HUES48 (cell line): ENCODE results near the gene ATIC.

Source experiments
- H3K27ac ChIP-seq: one replicate; pipeline ENCODE4 v1.7.0; 2013; ENCODE audit warnings: low read depth, low read length, inconsistent platforms
- H3K27me3 ChIP-seq: 2 replicates; pipeline ENCODE4 v1.6.1; 2013; ENCODE audit warnings: mild to moderate bottlenecking, low read length; ENCODE audit not compliant: control insufficient read depth, insufficient read depth
- H3K36me3 ChIP-seq: 2 replicates; pipeline ENCODE4 v1.6.1; 2013; ENCODE audit warnings: low read length; ENCODE audit not compliant: control insufficient read depth, insufficient read depth
- H3K4me1 ChIP-seq: 2 replicates; pipeline ENCODE4 v1.6.1; 2013; ENCODE audit warnings: mild to moderate bottlenecking, low read length; ENCODE audit not compliant: control insufficient read depth, insufficient read depth
- H3K4me3 ChIP-seq: 2 replicates; pipeline ENCODE4 v1.5.1; 2013; ENCODE audit warnings: mild to moderate bottlenecking, low read depth, low read length
- H3K9ac ChIP-seq: 2 replicates; pipeline ENCODE4 v1.6.1; 2013; ENCODE audit warnings: mild to moderate bottlenecking, low read depth, low read length, moderate library complexity
- H3K9me3 ChIP-seq: 2 replicates; pipeline ENCODE4 v1.6.1; 2013; ENCODE audit warnings: low read length; ENCODE audit not compliant: control insufficient read depth, insufficient read depth

ATIC gene

GRCh38 chr2:215391531-215391930, 79.7 kb downstream of the ATIC start:
- H3K9ac ChIP-seq = no peak overlapping the region
- H3K9me3 ChIP-seq = no peaks in the 10 kb centered on the region
- no peak overlapping the region for H3K4me3 ChIP-seq
- H3K27me3 ChIP-seq = no peaks in the 10 kb centered on the region
- H3K4me1 ChIP-seq = peaks cover 16% of the 10 kb centered on the region
- H3K36me3 ChIP-seq = peaks cover 70% of the 10 kb centered on the region
- no peak overlapping the region for H3K27ac ChIP-seq

- H3K27ac ChIP-seq = no peak overlapping the region
Measured at GRCh38 chr2:215392164-215392563, 80.3 kb downstream of the ATIC start.

GRCh38 chr2:215392687-215393270, 80.9 kb downstream of the ATIC start:
- Histone ChIP-seq H3K36me3 (peaks cover 64% of the 10 kb centered on the region), H3K9me3 (no peaks in the 10 kb centered on the region), H3K27me3 (no peaks in the 10 kb centered on the region), H3K4me3 (no peak overlapping the region), H3K4me1 (peaks cover 13% of the 10 kb centered on the region), H3K9ac (no peak overlapping the region), H3K27ac (no peak overlapping the region)

More at GRCh38 chr2:215392164-215392563, 80.3 kb downstream of the ATIC start:
- Histone ChIP-seq H3K9ac (no peak overlapping the region), H3K27me3 (no peaks in the 10 kb centered on the region), H3K4me3 (no peak overlapping the region), H3K36me3 (peaks cover 70% of the 10 kb centered on the region), H3K4me1 (peaks cover 14% of the 10 kb centered on the region), H3K9me3 (no peaks in the 10 kb centered on the region)

GRCh38 chr2:215394102-215394805, 82.4 kb downstream of the ATIC start:
- no peaks in the 10 kb centered on the region for H3K9me3 ChIP-seq
- no peak overlapping the region for H3K4me3 ChIP-seq
- H3K4me1 ChIP-seq = peaks cover 17% of the 10 kb centered on the region
- no peak overlapping the region for H3K9ac ChIP-seq
- H3K27me3 ChIP-seq = no peaks in the 10 kb centered on the region
- no peak overlapping the region for H3K27ac ChIP-seq
- H3K36me3 ChIP-seq = peaks cover 69% of the 10 kb centered on the region

- H3K4me3 ChIP-seq = no peak overlapping the region
- H3K27ac ChIP-seq = no peak overlapping the region
- H3K4me1 ChIP-seq = peaks cover 21% of the 10 kb centered on the region
- H3K9me3 ChIP-seq = no peaks in the 10 kb centered on the region
- no peak overlapping the region for H3K9ac ChIP-seq
- no peaks in the 10 kb centered on the region for H3K27me3 ChIP-seq
- H3K36me3 ChIP-seq = peaks cover 66% of the 10 kb centered on the region
Measured at GRCh38 chr2:215395687-215396460, 84.0 kb downstream of the ATIC start.

- no peaks in the 10 kb centered on the region for H3K9me3 ChIP-seq
- no peaks in the 10 kb centered on the region for H3K27me3 ChIP-seq
- peaks cover 60% of the 10 kb centered on the region for H3K36me3 ChIP-seq
- H3K4me3 ChIP-seq = no peak overlapping the region
- H3K9ac ChIP-seq = no peak overlapping the region
- H3K27ac ChIP-seq = no peak overlapping the region
- peaks cover 21% of the 10 kb centered on the region for H3K4me1 ChIP-seq
Measured at GRCh38 chr2:215396595-215397313, 84.9 kb downstream of the ATIC start.

GRCh38 chr2:215397632-215398341, 85.9 kb downstream of the ATIC start:
- Histone ChIP-seq H3K9me3 (no peaks in the 10 kb centered on the region), H3K4me3 (no peak overlapping the region; the same call in 1 of the 2 replicates), H3K9ac (no peak overlapping the region), H3K27ac (no peak overlapping the region), H3K36me3 (peaks cover 51% of the 10 kb centered on the region), H3K4me1 (peaks cover 21% of the 10 kb centered on the region), H3K27me3 (no peaks in the 10 kb centered on the region)

- Histone ChIP-seq H3K9ac (no peak overlapping the region), H3K9me3 (no peaks in the 10 kb centered on the region), H3K27ac (no peak overlapping the region), H3K27me3 (no peaks in the 10 kb centered on the region), H3K36me3 (peaks cover 51% of the 10 kb centered on the region), H3K4me3 (no peak overlapping the region), H3K4me1 (peaks cover 25% of the 10 kb centered on the region)
Measured at GRCh38 chr2:215399067-215399716, 87.3 kb downstream of the ATIC start.
